ENCODE results near the gene DDX19B.

DDX19B gene

DNA sequence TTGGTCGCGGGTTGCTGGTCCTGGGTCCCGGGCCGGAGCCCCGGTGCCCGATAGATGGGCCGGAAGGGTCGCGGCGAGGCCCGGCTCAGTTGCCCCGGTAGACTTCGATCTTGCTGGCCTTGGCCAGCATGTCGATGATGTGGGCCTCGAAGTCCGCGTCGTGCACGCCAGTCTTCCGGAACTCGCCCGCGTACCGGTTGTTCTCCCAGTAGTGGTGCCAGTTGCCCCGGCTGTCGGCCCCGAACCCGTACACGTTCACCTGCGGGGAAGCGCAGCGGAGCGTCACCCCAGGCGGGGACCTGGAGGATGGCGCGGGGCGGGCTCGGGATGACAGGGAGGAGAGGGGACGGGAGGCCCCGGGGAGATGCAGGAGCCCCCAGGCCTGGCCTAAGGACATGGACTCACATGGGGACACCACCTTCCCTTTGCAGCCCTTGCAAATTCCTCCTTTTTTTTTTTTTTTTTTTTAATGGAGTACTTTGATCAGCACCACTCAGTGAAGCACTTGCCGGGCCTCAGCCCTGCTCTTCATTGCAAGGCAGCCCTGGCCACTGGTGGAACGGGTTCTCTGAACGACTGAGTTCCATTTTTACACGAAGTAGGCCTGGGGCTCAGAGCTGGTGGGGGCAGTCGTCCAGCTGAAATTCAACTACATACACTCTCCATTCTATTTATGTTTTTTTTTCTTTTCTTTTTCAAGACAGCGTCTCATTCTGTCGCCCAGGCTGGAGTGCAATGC, 82.8 kb downstream of the DDX19B start:
- Histone ChIP-seq H3K4me3 (ENCODE audit: insufficient read depth, low read length, poor library complexity, severe bottlenecking) (peak overlapping the region; percentile 49), H3K9me2 (replicated peaks; ENCODE audit: insufficient read depth, low read length) (no peaks in the 10 kb centered on the region), H3K79me2 (ENCODE audit: insufficient read depth, low read length) (peaks cover 24% of the 10 kb centered on the region), H3K36me3 (ENCODE audit: low read length) (no peaks in the 10 kb centered on the region; the same call in 1 of the 2 replicates), H3K27ac (ENCODE audit: low read depth, low read length) (peak overlapping the region; percentile 34), H3F3A (ENCODE audit: insufficient read depth) (peaks cover 27% of the 10 kb centered on the region), H3K27me3 (ENCODE audit: low read length) (no peaks in the 10 kb centered on the region), H3K4me2 (ENCODE audit: low read depth, low read length, poor library complexity, severe bottlenecking) (peak overlapping the region; percentile 98), H2AFZ (ENCODE audit: low read depth, low read length, severe bottlenecking) (peak overlapping the region; percentile 72), H3K9ac (ENCODE audit: low read length) (peak overlapping the region; percentile 86), H4K20me1 (ENCODE audit: low read depth, low read length) (no peaks in the 10 kb centered on the region), H3K9me3 (ENCODE audit: insufficient read depth, low read length) (no peaks in the 10 kb centered on the region)
- no peak for TF ChIP-seq EZH2phosphoT487 (conservative IDR thresholded peaks at IDR 0.05; ENCODE audit: low read length)
- TF ChIP-seq, protein P1, sequence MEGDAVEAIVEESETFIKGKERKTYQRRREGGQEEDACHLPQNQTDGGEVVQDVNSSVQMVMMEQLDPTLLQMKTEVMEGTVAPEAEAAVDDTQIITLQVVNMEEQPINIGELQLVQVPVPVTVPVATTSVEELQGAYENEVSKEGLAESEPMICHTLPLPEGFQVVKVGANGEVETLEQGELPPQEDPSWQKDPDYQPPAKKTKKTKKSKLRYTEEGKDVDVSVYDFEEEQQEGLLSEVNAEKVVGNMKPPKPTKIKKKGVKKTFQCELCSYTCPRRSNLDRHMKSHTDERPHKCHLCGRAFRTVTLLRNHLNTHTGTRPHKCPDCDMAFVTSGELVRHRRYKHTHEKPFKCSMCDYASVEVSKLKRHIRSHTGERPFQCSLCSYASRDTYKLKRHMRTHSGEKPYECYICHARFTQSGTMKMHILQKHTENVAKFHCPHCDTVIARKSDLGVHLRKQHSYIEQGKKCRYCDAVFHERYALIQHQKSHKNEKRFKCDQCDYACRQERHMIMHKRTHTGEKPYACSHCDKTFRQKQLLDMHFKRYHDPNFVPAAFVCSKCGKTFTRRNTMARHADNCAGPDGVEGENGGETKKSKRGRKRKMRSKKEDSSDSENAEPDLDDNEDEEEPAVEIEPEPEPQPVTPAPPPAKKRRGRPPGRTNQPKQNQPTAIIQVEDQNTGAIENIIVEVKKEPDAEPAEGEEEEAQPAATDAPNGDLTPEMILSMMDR (IDR thresholded peaks at IDR 0.05; ENCODE audit: insufficient read depth, low read length, poor library complexity, severe bottlenecking), result no peak

DNA sequence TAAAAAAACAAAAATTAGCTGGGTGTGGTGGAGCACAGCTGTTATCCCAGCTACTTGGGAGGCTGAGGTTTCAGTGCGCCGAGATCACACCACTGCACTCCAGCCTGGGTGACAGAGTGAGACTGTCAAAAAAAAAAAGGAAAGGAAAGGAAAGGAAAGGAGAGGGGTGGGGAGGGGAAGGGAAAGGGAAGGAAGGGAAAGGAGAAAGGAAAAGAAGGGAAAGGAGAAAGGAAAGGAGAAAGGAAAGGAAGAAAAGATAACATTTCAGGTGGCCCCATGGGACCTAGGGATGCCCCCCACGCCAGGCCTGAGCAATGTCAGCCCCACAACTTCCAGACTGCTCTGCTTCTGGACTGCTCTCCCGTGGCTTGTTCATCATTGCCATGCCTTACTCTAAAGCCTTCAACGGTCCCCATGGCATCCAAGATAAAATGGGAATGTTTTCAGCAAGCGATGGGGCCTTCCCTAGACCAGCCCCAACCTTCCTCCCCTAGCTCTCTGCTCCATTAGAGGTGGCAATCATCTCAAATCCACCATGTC, 84.5 kb downstream of the DDX19B start:
- TF ChIP-seq, protein P1 (IDR thresholded peaks at IDR 0.05; ENCODE audit: insufficient read depth, low read length, poor library complexity, severe bottlenecking), result no peak
- TF ChIP-seq EZH2phosphoT487 (conservative IDR thresholded peaks at IDR 0.05; ENCODE audit: low read length), result no peak
- no peak overlapping the region for H3K4me3 ChIP-seq (ENCODE audit: insufficient read depth, low read length, poor library complexity, severe bottlenecking)
- no peak overlapping the region for H3K27ac ChIP-seq (ENCODE audit: low read depth, low read length)
- H3K9ac ChIP-seq (ENCODE audit: low read length), result no peak overlapping the region
- peaks cover 24% of the 10 kb centered on the region for H3F3A ChIP-seq (ENCODE audit: insufficient read depth)
- no peak overlapping the region for H2AFZ ChIP-seq (ENCODE audit: low read depth, low read length, severe bottlenecking)
- H4K20me1 ChIP-seq (ENCODE audit: low read depth, low read length), result no peaks in the 10 kb centered on the region
- no peaks in the 10 kb centered on the region for H3K9me3 ChIP-seq (ENCODE audit: insufficient read depth, low read length)
- H3K36me3 ChIP-seq (ENCODE audit: low read length), result no peaks in the 10 kb centered on the region
- H3K4me2 ChIP-seq (ENCODE audit: low read depth, low read length, poor library complexity, severe bottlenecking), result no peak overlapping the region
- H3K27me3 ChIP-seq (ENCODE audit: low read length), result no peaks in the 10 kb centered on the region
- peaks cover 24% of the 10 kb centered on the region for H3K79me2 ChIP-seq (ENCODE audit: insufficient read depth, low read length)
- H3K9me2 ChIP-seq (replicated peaks; ENCODE audit: insufficient read depth, low read length), result no peaks in the 10 kb centered on the region
